ENCODE data around the gene CD2AP. TPM values are rescaled to one million over a fixed set of nuclear protein-coding genes. Genes with fewer than 3 reads are reported as not detected.

The CD2AP gene
- total and polyA plus RNA-seq, 2 donors (not counting 1 experiment from before 2014, with no cell fraction given) = 4.7 to 43.3 TPM

DNA sequence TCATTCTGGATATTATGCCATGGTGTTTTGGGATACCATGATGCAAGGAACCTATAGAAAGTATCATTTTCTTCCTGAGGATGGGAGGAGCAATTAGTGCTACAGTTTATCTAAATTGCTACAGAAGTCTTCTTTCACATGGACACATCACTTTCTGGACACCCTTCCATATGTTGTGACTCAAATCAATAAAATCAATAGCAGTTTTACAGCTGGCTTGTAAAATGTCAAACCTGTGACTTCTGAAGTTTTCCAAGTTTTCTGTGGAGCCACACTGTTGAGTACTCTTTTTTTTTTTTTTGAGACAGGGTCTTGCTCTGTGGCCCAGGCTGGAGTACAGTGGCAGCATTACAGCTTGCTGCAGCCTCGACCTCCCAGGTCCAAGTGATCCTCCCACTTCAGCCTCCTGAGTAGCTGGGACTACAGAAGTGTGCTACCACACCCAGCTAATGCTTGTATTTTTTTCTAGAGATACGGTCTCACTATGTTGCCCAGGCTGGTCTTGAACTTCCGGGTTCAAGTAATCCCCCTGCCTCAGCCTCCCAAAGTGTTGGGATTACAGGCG lies 24.1 kb upstream of the CD2AP start:
- H3K36me3 ChIP-seq (replicated peaks in 1 of 2; ENCODE audit: control extremely low read depth in 1 of 2, control insufficient read depth in 1 of 2, extremely low read depth in 1 of 2, insufficient read depth in 2 of 2, low read length in 1 of 2) = no peaks in the 10 kb centered on the region

DNA sequence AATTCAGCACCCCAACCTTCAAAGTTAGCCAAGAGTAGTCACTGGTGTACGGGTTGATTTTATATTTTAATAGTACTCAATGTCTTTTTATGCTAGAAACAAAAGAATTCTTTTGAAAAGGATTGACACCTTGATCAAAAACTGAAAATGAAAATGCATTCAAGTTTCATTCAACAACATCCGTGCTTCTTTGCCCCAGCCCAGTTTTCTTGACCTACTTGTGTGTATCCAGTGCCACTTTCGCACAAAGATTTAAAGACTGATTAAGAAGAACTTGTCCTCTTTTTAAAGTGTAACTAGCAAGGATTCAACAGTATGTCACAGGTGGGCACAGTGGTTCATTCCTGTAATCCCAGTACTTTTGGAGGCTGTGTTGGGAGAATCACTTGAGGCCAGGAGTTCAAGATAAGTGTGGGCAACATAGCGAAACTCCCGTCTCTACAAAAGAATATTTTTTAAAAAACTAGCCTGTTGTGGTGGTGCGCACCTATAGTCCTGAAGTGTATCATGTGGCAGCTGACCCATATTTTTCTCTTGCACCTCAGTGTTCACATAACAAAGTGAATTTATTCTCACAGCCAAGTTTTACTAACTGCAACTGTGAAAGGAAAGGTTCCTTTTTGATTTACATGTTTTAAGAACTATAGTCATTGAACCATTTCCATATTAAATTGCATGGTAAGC lies 22.7 kb upstream of the CD2AP start:
- Mint-ChIP-seq H3K4me3 (no peak overlapping the region), H3K27me3 (no peaks in the 10 kb centered on the region), H3K4me1 (no peaks in the 10 kb centered on the region), H3K9me3 (ENCODE audit: insufficient read depth) (no peaks in the 10 kb centered on the region), H3K27ac (no peak overlapping the region)
- H3K4me3 ChIP-seq (ENCODE audit: control extremely low read depth in 1 of 5, extremely low read depth in 1 of 5, insufficient read depth in 1 of 5, low read depth in 2 of 5, low read length in 4 of 5) = no peak overlapping the region
- no peaks in the 10 kb centered on the region for H4K20me1 ChIP-seq (ENCODE audit: control insufficient read depth, insufficient read depth, low read length, poor library complexity, severe bottlenecking)
- ChIA-PET POLR2A (no interaction called here), CTCF (no interaction called here)
- H3K9me3 ChIP-seq (ENCODE audit: control extremely low read depth in 1 of 3, control insufficient read depth in 2 of 3, insufficient read depth in 1 of 3, low read length in 2 of 3) = no peaks in the 10 kb centered on the region
- no peaks in the 10 kb centered on the region for H3K27me3 ChIP-seq (replicated peaks in 1 of 4; ENCODE audit: control extremely low read depth in 1 of 4, control insufficient read depth in 3 of 4, insufficient read depth in 4 of 4, low read length in 3 of 4)
- H2AFZ ChIP-seq (ENCODE audit: insufficient read depth, low read depth, low read length, poor library complexity, severe bottlenecking) = no peak overlapping the region
- H3K4me1 ChIP-seq (ENCODE audit: control insufficient read depth in 2 of 2, insufficient read depth in 2 of 2, low read length in 2 of 2) = no peaks in the 10 kb centered on the region
- H3K9ac ChIP-seq (ENCODE audit: low read length) = no peak overlapping the region
- H3K36me3 ChIP-seq (replicated peaks in 1 of 2; ENCODE audit: control extremely low read depth in 1 of 2, control insufficient read depth in 1 of 2, extremely low read depth in 1 of 2, insufficient read depth in 2 of 2, low read length in 1 of 2) = no peaks in the 10 kb centered on the region
- DNase-seq = no peak
- ATAC-seq (ENCODE audit: low read depth) = no peak
- H3K27ac ChIP-seq (ENCODE audit: low read length in 2 of 2) = no peak overlapping the region
- H3K79me2 ChIP-seq (ENCODE audit: control insufficient read depth, insufficient read depth, low read length) = no peaks in the 10 kb centered on the region
- WGBS (ENCODE audit: insufficient coverage) = no CpG with 5 or more reads among the region's 6 CpGs
- TF ChIP-seq, protein P1, sequence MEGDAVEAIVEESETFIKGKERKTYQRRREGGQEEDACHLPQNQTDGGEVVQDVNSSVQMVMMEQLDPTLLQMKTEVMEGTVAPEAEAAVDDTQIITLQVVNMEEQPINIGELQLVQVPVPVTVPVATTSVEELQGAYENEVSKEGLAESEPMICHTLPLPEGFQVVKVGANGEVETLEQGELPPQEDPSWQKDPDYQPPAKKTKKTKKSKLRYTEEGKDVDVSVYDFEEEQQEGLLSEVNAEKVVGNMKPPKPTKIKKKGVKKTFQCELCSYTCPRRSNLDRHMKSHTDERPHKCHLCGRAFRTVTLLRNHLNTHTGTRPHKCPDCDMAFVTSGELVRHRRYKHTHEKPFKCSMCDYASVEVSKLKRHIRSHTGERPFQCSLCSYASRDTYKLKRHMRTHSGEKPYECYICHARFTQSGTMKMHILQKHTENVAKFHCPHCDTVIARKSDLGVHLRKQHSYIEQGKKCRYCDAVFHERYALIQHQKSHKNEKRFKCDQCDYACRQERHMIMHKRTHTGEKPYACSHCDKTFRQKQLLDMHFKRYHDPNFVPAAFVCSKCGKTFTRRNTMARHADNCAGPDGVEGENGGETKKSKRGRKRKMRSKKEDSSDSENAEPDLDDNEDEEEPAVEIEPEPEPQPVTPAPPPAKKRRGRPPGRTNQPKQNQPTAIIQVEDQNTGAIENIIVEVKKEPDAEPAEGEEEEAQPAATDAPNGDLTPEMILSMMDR (IDR thresholded peaks at IDR 0.05) = no peak
- TF ChIP-seq EZH2 (IDR thresholded peaks at IDR 0.05; ENCODE audit: borderline replicate concordance, insufficient read depth, low read depth, low read length, poor library complexity, severe bottlenecking) = no peak
- H3K4me2 ChIP-seq (replicated peaks; ENCODE audit: low read depth, low read length, poor library complexity, severe bottlenecking) = no peak overlapping the region
- intact Hi-C loops (cut with micrococcal nuclease) = no loop called here

More for the DNA sequence above, 24.1 kb upstream of the CD2AP start:
- no peak overlapping the region for H3K27ac ChIP-seq (ENCODE audit: low read length in 2 of 2)
- Mint-ChIP-seq H3K4me1 (no peaks in the 10 kb centered on the region), H3K27me3 (no peaks in the 10 kb centered on the region), H3K27ac (no peak overlapping the region), H3K4me3 (no peak overlapping the region), H3K9me3 (ENCODE audit: insufficient read depth) (no peaks in the 10 kb centered on the region)
- no peaks in the 10 kb centered on the region for H4K20me1 ChIP-seq (ENCODE audit: control insufficient read depth, insufficient read depth, low read length, poor library complexity, severe bottlenecking)
- H3K4me3 ChIP-seq (ENCODE audit: control extremely low read depth in 1 of 5, extremely low read depth in 1 of 5, insufficient read depth in 1 of 5, low read depth in 2 of 5, low read length in 4 of 5) = no peak overlapping the region
- no peaks in the 10 kb centered on the region for H3K79me2 ChIP-seq (ENCODE audit: control insufficient read depth, insufficient read depth, low read length)
- no peak overlapping the region for H3K9ac ChIP-seq (ENCODE audit: low read length)
- no peak overlapping the region for H2AFZ ChIP-seq (ENCODE audit: insufficient read depth, low read depth, low read length, poor library complexity, severe bottlenecking)
- H3K4me2 ChIP-seq (replicated peaks; ENCODE audit: low read depth, low read length, poor library complexity, severe bottlenecking) = no peak overlapping the region
- intact Hi-C loops (cut with micrococcal nuclease) = no loop called here
- no peak for TF ChIP-seq EZH2 (IDR thresholded peaks at IDR 0.05; ENCODE audit: borderline replicate concordance, insufficient read depth, low read depth, low read length, poor library complexity, severe bottlenecking)
- H3K9me3 ChIP-seq (ENCODE audit: control extremely low read depth in 1 of 3, control insufficient read depth in 2 of 3, insufficient read depth in 1 of 3, low read length in 2 of 3) = no peaks in the 10 kb centered on the region
- H3K27me3 ChIP-seq (replicated peaks in 1 of 4; ENCODE audit: control extremely low read depth in 1 of 4, control insufficient read depth in 3 of 4, insufficient read depth in 4 of 4, low read length in 3 of 4) = no peaks in the 10 kb centered on the region
- ChIA-PET POLR2A (no interaction called here), CTCF (no interaction called here)
- 71% methylated on average over 1 of the region's 4 CpGs for WGBS (ENCODE audit: insufficient coverage)
- no peak for ATAC-seq (ENCODE audit: low read depth)
- no peak for DNase-seq
- no peaks in the 10 kb centered on the region for H3K4me1 ChIP-seq (ENCODE audit: control insufficient read depth in 2 of 2, insufficient read depth in 2 of 2, low read length in 2 of 2)

Data from B cell (primary cell).